HepG2 (cell line): ENCODE results near the gene CDH1. TPM values are rescaled to one million over a fixed set of nuclear protein-coding genes. Genes with fewer than 3 reads are reported as not detected.
A peak's percentile ranks its signal among the peaks of the same experiment; 100 is the strongest.

Source experiments
- EZH2 ChIP-seq: conservative IDR thresholded peaks from 2 replicates; pipeline ENCODE4 v1.6.1; 2012; ENCODE audit warnings: mild to moderate bottlenecking, low read depth, low read length, moderate library complexity
- HOXA5 ChIP-seq: sonication (generic); formaldehyde crosslinking; IDR thresholded peaks from 2 replicates; pipeline ENCODE4 v1.4.0; 2020; ENCODE audit warnings: missing genetic modification reagents
- MATR3 ChIP-seq: sonication (generic); formaldehyde crosslinking; IDR thresholded peaks from 2 replicates; pipeline ENCODE4 v1.4.0; 2020; ENCODE audit warnings: missing genetic modification reagents
- MIER3 ChIP-seq: IDR thresholded peaks from 2 replicates; pipeline ENCODE4 v1.6.1; 2016; ENCODE audit warnings: missing compliant biosample characterization, borderline replicate concordance
- NAIF1 ChIP-seq: sonication (generic); formaldehyde crosslinking; IDR thresholded peaks from 2 replicates; pipeline ENCODE4 v1.5.0; 2020; ENCODE audit warnings: mild to moderate bottlenecking, missing genetic modification reagents, borderline replicate concordance
- PRPF4 ChIP-seq: fragments of 200-400 bp; formaldehyde crosslinking; IDR thresholded peaks from 2 replicates; pipeline ENCODE4 v1.6.1; 2016; ENCODE audit warnings: low read length, low read depth; ENCODE audit not compliant: poor library complexity, severe bottlenecking
- SCMH1 ChIP-seq: sonication (generic); formaldehyde crosslinking; IDR thresholded peaks from 2 replicates; pipeline ENCODE4 v1.9.0; 2021; ENCODE audit warnings: missing genetic modification reagents, mild to moderate bottlenecking, borderline replicate concordance
- TOPORS ChIP-seq: sonication (generic); formaldehyde crosslinking; IDR thresholded peaks from 2 replicates; pipeline ENCODE4 v1.8.0; 2023; ENCODE audit warnings: mild to moderate bottlenecking, missing genetic modification reagents
- ZFP62 ChIP-seq: sonication (generic); formaldehyde crosslinking; IDR thresholded peaks from 2 replicates; pipeline ENCODE4 v1.4.0; 2020; ENCODE audit warnings: missing genetic modification reagents
- ZNF253 ChIP-seq: sonication (generic); formaldehyde crosslinking; IDR thresholded peaks from 2 replicates; pipeline ENCODE4 v1.8.0; 2022; ENCODE audit warnings: mild to moderate bottlenecking, missing genetic modification reagents, borderline replicate concordance
- ZNF367 ChIP-seq: sonication (generic); formaldehyde crosslinking; IDR thresholded peaks from 2 replicates; pipeline ENCODE4 v1.4.0; 2020; ENCODE audit warnings: missing genetic modification reagents, borderline replicate concordance
- ZNF569 ChIP-seq: sonication (generic); formaldehyde crosslinking; IDR thresholded peaks from 2 replicates; pipeline ENCODE4 v1.5.0; 2020; ENCODE audit warnings: mild to moderate bottlenecking, missing genetic modification reagents, moderate library complexity, borderline replicate concordance
- ZNF577 ChIP-seq: sonication (generic); formaldehyde crosslinking; IDR thresholded peaks from 2 replicates; pipeline ENCODE4 v1.4.0; 2020; ENCODE audit warnings: mild to moderate bottlenecking, low read depth, missing genetic modification reagents, borderline replicate concordance
- ZNF589 ChIP-seq: sonication (generic); formaldehyde crosslinking; conservative IDR thresholded peaks from 2 replicates; pipeline ENCODE4 v1.8.0; 2022; ENCODE audit warnings: mild to moderate bottlenecking, moderate library complexity, missing genetic modification reagents
- ZNF629 ChIP-seq: sonication (generic); formaldehyde crosslinking; conservative IDR thresholded peaks from 2 replicates; pipeline ENCODE4 v1.5.0; 2020; ENCODE audit warnings: missing genetic modification reagents
- polyA plus RNA-seq, 8 experiments: library from polyadenylated mRNA; depleted of rRNA in 3 of 8; stranded (reverse) in 7 of 8; unstranded in 1 of 8; fragments of >200 nt; fragmentation: Illumina TruSeq in 4 of 8; extraction: Trizol in 4 of 8; gene quantifications; 2 replicates each; pipeline versions ENCODE4 v1.2.1 to v1.2.3, GENCODE V29; 2011 to 2016; ENCODE audit warnings: low read depth in 4 of 8, missing spikeins in 1 of 8, mixed read lengths in 1 of 8; ENCODE audit not compliant: insufficient read depth in 1 of 8
- total RNA-seq, 5 experiments: library from RNA; depleted of rRNA; stranded (reverse); fragments of >200 nt; fragmentation: Illumina TruSeq; extraction: Trizol; gene quantifications; 2 replicates each; pipeline ENCODE4 v1.2.3, GENCODE V29; 2016; ENCODE audit warnings: low read depth in 1 of 5
- TF ChIP-seq, protein P1 (sequence below): sonication (generic); formaldehyde crosslinking; IDR thresholded peaks from 2 replicates; pipeline ENCODE4 v1.8.0; 2022; ENCODE audit warnings: missing genetic modification reagents, mild to moderate bottlenecking, borderline replicate concordance
- TF ChIP-seq, protein P2 (sequence below): fragments of 450-650 bp; IDR thresholded peaks from 2 replicates; pipeline ENCODE4 v1.6.1; 2017
- TF ChIP-seq, protein P3 (sequence below): sonication (generic); formaldehyde crosslinking; IDR thresholded peaks from 2 replicates; pipeline ENCODE4 v1.5.0; 2020; ENCODE audit warnings: mild to moderate bottlenecking, low read depth, missing genetic modification reagents, borderline replicate concordance
- TF ChIP-seq, protein P4 (sequence below): sonication (generic); formaldehyde crosslinking; IDR thresholded peaks from 2 replicates; pipeline ENCODE4 v1.8.0; 2022; ENCODE audit warnings: mild to moderate bottlenecking, missing genetic modification reagents
- TF ChIP-seq, protein P5 (sequence below): fragments of 450-650 bp; IDR thresholded peaks from 2 replicates; pipeline ENCODE4 v1.6.1; 2016
- TF ChIP-seq, protein P6 (sequence below): sonication (generic); formaldehyde crosslinking; IDR thresholded peaks from 2 replicates; pipeline ENCODE4 v1.8.0; 2023; ENCODE audit warnings: mild to moderate bottlenecking, missing genetic modification reagents

Gene CDH1
- total and polyA plus RNA-seq, 2 of the 13 experiments (the other 11 are each of a cell fraction or from before 2014, with no cell fraction given), result 0.95 to 9.8 TPM

DNA sequence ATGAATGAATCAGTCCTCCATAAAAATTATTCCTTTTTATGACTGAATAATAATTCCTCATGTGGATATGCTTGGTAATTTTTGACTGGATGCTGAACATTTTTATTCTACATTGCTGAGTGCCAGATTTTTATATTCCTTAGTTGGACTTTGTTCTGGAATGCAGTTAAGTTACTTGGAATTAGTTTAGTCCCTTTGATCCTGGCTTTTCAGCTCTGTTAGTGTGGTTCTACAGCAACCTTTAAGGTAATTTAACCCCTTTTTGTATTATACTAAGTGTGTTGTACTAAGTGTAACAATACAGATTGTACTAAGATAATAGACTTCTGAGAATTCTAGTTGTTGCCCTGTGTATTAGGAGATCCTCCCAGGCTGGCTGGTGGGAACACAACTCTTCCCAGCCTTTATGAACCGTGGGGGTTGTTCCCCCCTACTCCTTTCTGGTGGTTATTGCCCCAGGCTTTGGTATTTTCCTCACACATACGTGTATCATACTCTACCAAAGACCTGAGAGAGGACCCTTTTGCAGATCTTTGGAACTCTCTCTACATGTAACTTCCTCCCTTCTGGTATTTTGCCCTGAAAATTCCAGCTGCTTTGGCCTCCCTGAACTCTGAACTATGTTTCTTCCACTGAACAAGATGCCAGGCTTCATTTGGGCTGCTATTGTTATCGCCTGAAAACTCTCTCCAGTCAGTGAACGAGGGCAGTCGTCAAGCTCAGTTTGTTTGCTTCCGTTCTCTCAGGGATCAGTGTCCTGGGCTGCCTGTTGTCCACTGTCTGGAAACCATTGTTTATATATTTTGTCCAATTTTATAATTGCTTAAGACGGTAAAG, 136.8 kb downstream of the CDH1 start (continued):
- no peak for TF ChIP-seq ZNF569 (CRISPR knock-in tag)
- TF ChIP-seq HOXA5 (CRISPR knock-in tag), result no peak
- TF ChIP-seq, protein P1, sequence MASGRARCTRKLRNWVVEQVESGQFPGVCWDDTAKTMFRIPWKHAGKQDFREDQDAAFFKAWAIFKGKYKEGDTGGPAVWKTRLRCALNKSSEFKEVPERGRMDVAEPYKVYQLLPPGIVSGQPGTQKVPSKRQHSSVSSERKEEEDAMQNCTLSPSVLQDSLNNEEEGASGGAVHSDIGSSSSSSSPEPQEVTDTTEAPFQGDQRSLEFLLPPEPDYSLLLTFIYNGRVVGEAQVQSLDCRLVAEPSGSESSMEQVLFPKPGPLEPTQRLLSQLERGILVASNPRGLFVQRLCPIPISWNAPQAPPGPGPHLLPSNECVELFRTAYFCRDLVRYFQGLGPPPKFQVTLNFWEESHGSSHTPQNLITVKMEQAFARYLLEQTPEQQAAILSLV (CRISPR knock-in tag), result no peak
- no peak for TF ChIP-seq PRPF4
- TF ChIP-seq, protein P2, sequence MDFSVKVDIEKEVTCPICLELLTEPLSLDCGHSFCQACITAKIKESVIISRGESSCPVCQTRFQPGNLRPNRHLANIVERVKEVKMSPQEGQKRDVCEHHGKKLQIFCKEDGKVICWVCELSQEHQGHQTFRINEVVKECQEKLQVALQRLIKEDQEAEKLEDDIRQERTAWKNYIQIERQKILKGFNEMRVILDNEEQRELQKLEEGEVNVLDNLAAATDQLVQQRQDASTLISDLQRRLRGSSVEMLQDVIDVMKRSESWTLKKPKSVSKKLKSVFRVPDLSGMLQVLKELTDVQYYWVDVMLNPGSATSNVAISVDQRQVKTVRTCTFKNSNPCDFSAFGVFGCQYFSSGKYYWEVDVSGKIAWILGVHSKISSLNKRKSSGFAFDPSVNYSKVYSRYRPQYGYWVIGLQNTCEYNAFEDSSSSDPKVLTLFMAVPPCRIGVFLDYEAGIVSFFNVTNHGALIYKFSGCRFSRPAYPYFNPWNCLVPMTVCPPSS, result no peak
- TF ChIP-seq ZNF577 (CRISPR knock-in tag), result no peak
- no peak for TF ChIP-seq SCMH1 (CRISPR knock-in tag)
- TF ChIP-seq NAIF1 (CRISPR knock-in tag), result no peak
- TF ChIP-seq TOPORS (CRISPR knock-in tag), result no peak
- TF ChIP-seq EZH2, result no peak
- TF ChIP-seq MIER3 (CRISPR knock-in tag), result 0 out of 2 replicates have a peak, but pooled peaks have one; percentile 3
- TF ChIP-seq, protein P3, sequence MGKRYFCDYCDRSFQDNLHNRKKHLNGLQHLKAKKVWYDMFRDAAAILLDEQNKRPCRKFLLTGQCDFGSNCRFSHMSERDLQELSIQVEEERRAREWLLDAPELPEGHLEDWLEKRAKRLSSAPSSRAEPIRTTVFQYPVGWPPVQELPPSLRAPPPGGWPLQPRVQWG (CRISPR knock-in tag), result no peak
- TF ChIP-seq, protein P4, sequence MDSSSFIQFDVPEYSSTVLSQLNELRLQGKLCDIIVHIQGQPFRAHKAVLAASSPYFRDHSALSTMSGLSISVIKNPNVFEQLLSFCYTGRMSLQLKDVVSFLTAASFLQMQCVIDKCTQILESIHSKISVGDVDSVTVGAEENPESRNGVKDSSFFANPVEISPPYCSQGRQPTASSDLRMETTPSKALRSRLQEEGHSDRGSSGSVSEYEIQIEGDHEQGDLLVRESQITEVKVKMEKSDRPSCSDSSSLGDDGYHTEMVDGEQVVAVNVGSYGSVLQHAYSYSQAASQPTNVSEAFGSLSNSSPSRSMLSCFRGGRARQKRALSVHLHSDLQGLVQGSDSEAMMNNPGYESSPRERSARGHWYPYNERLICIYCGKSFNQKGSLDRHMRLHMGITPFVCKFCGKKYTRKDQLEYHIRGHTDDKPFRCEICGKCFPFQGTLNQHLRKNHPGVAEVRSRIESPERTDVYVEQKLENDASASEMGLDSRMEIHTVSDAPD, result no peak
- TF ChIP-seq, protein P5, sequence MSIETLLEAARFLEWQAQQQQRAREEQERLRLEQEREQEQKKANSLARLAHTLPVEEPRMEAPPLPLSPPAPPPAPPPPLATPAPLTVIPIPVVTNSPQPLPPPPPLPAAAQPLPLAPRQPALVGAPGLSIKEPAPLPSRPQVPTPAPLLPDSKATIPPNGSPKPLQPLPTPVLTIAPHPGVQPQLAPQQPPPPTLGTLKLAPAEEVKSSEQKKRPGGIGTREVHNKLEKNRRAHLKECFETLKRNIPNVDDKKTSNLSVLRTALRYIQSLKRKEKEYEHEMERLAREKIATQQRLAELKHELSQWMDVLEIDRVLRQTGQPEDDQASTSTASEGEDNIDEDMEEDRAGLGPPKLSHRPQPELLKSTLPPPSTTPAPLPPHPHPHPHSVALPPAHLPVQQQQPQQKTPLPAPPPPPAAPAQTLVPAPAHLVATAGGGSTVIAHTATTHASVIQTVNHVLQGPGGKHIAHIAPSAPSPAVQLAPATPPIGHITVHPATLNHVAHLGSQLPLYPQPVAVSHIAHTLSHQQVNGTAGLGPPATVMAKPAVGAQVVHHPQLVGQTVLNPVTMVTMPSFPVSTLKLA, result no peak
- TF ChIP-seq ZNF629, result no peak
- TF ChIP-seq ZNF253 (CRISPR knock-in tag), result no peak
- TF ChIP-seq MATR3 (CRISPR knock-in tag), result no peak
- TF ChIP-seq, protein P6, sequence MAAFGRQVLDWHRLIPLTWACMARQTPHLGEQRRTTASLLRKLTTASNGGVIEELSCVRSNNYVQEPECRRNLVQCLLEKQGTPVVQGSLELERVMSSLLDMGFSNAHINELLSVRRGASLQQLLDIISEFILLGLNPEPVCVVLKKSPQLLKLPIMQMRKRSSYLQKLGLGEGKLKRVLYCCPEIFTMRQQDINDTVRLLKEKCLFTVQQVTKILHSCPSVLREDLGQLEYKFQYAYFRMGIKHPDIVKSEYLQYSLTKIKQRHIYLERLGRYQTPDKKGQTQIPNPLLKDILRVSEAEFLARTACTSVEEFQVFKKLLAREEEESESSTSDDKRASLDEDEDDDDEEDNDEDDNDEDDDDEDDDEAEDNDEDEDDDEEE (CRISPR knock-in tag), result no peak
- TF ChIP-seq ZNF589, result no peak
- no peak for TF ChIP-seq ZNF367 (CRISPR knock-in tag)
- TF ChIP-seq ZFP62 (CRISPR knock-in tag), result no peak
